Activated naive CD8-positive, alpha-beta T cell treated with anti-CD3 and anti-CD28 coated beads, Interleukin-2, amount 50 U/mL, for 24 hours (primary cell): Measurements from ENCODE around the gene TUBAL3.

Experiments used
- ATAC-seq: fragments of 150-1000 bp; cut with Tn5 transposase; one replicate; pipeline ENCODE4 v1.10.0; 2021
- DNase-seq: peaks from one replicate; pipeline ENCODE4 v3.0.0; 2021
- H3K27ac Mint-ChIP-seq: one replicate; pipeline ENCODE4 v1.8.0; 2021; ENCODE audit warnings: mild to moderate bottlenecking, mixed read lengths
- H3K27me3 Mint-ChIP-seq: one replicate; pipeline ENCODE4 v1.8.0; 2021; ENCODE audit warnings: mixed read lengths
- H3K36me3 Mint-ChIP-seq: one replicate; pipeline ENCODE4 v1.8.0; 2021; ENCODE audit warnings: low read depth, mixed read lengths
- H3K4me1 Mint-ChIP-seq: one replicate; pipeline ENCODE4 v1.8.0; 2021; ENCODE audit warnings: mixed read lengths
- H3K4me3 Mint-ChIP-seq: one replicate; pipeline ENCODE4 v1.8.0; 2021; ENCODE audit warnings: mild to moderate bottlenecking, moderate library complexity, mixed read lengths
- H3K9me3 Mint-ChIP-seq: one replicate; pipeline ENCODE4 v1.8.0; 2021; ENCODE audit warnings: mixed read lengths

Gene TUBAL3

GRCh38 chr10:5404208-5405041 lies at the start of gene TUBAL3:
Gene TUBAL3, minus strand, starts transcription at chr10:5404828. Its CDS starts 36 bp downstream, at chr10:5404792.
- Mint-ChIP-seq H3K27me3 (peaks cover 8% of the 10 kb centered on the region), H3K4me3 (no peak within 1 kb of the TSS), H3K9me3 (no peaks in the 10 kb centered on the region), H3K27ac (no peak within 1 kb of the TSS), H3K36me3 (no peaks in the 10 kb centered on the region), H3K4me1 (no peaks in the 10 kb centered on the region)
- DNase-seq, result no peak
- no peak for ATAC-seq

GRCh38 chr10:5453749-5454489 lies 49.3 kb upstream of the TUBAL3 start:
- peaks cover 54% of the 10 kb centered on the region for H3K36me3 Mint-ChIP-seq
- peaks cover 12% of the 10 kb centered on the region for H3K4me1 Mint-ChIP-seq
- no peak overlapping the region for H3K27ac Mint-ChIP-seq
- H3K9me3 Mint-ChIP-seq, result no peaks in the 10 kb centered on the region
- DNase-seq (no peak), ATAC-seq (no peak)
- H3K4me3 Mint-ChIP-seq, result no peak overlapping the region
- peaks cover 2% of the 10 kb centered on the region for H3K27me3 Mint-ChIP-seq

- H3K27me3 Mint-ChIP-seq, result peaks cover 2% of the 10 kb centered on the region
- H3K9me3 Mint-ChIP-seq, result no peaks in the 10 kb centered on the region
- no peak for DNase-seq
- H3K4me3 Mint-ChIP-seq, result no peak overlapping the region
- H3K36me3 Mint-ChIP-seq, result peaks cover 40% of the 10 kb centered on the region
- H3K4me1 Mint-ChIP-seq, result peaks cover 33% of the 10 kb centered on the region
- H3K27ac Mint-ChIP-seq, result no peak overlapping the region
- no peak for ATAC-seq
Measured at GRCh38 chr10:5450605-5451384, 46.2 kb upstream of the TUBAL3 start.

- Mint-ChIP-seq H3K36me3 (peaks cover 32% of the 10 kb centered on the region), H3K27me3 (peaks cover 2% of the 10 kb centered on the region), H3K4me3 (no peak overlapping the region), H3K4me1 (peaks cover 33% of the 10 kb centered on the region), H3K27ac (no peak overlapping the region), H3K9me3 (no peaks in the 10 kb centered on the region)
- DNase-seq (no peak), ATAC-seq (no peak)
Measured at GRCh38 chr10:5449823-5450222, 45.2 kb upstream of the TUBAL3 start.

GRCh38 chr10:5449227-5449626 lies 44.6 kb upstream of the TUBAL3 start:
- H3K9me3 Mint-ChIP-seq, result no peaks in the 10 kb centered on the region
- H3K4me3 Mint-ChIP-seq, result no peak overlapping the region
- DNase-seq (no peak), ATAC-seq (no peak)
- peaks cover 29% of the 10 kb centered on the region for H3K36me3 Mint-ChIP-seq
- H3K4me1 Mint-ChIP-seq, result peaks cover 33% of the 10 kb centered on the region
- H3K27ac Mint-ChIP-seq, result no peak overlapping the region
- peaks cover 6% of the 10 kb centered on the region for H3K27me3 Mint-ChIP-seq

- no peak for ATAC-seq
- Mint-ChIP-seq H3K27me3 (peaks cover 6% of the 10 kb centered on the region), H3K9me3 (no peaks in the 10 kb centered on the region), H3K27ac (no peak overlapping the region), H3K36me3 (peaks cover 22% of the 10 kb centered on the region), H3K4me3 (no peak overlapping the region), H3K4me1 (peaks cover 39% of the 10 kb centered on the region)
- DNase-seq, result no peak
Measured at GRCh38 chr10:5448333-5449001, 43.8 kb upstream of the TUBAL3 start.

- H3K4me3 Mint-ChIP-seq, result peak overlapping the region; percentile 55
- DNase-seq (no peak), ATAC-seq (peak; percentile 90)
- peak overlapping the region; percentile 47 for H3K27ac Mint-ChIP-seq
- peaks cover 6% of the 10 kb centered on the region for H3K27me3 Mint-ChIP-seq
- no peaks in the 10 kb centered on the region for H3K9me3 Mint-ChIP-seq
- H3K36me3 Mint-ChIP-seq, result peaks cover 14% of the 10 kb centered on the region
- H3K4me1 Mint-ChIP-seq, result peaks cover 45% of the 10 kb centered on the region
Measured at GRCh38 chr10:5447611-5448071, 43.0 kb upstream of the TUBAL3 start.

GRCh38 chr10:5447056-5447455 lies 42.4 kb upstream of the TUBAL3 start:
- Mint-ChIP-seq H3K27me3 (peaks cover 6% of the 10 kb centered on the region), H3K4me3 (peak overlapping the region; percentile 55), H3K36me3 (peaks cover 10% of the 10 kb centered on the region), H3K9me3 (no peaks in the 10 kb centered on the region), H3K4me1 (peaks cover 46% of the 10 kb centered on the region), H3K27ac (no peak overlapping the region)
- no peak for ATAC-seq
- DNase-seq, result no peak

- DNase-seq (peak; percentile 80), ATAC-seq (peak; percentile 73)
- peaks cover 46% of the 10 kb centered on the region for H3K4me1 Mint-ChIP-seq
- peak overlapping the region; percentile 79 for H3K27ac Mint-ChIP-seq
- no peaks in the 10 kb centered on the region for H3K9me3 Mint-ChIP-seq
- peak overlapping the region; percentile 80 for H3K4me3 Mint-ChIP-seq
- peaks cover 6% of the 10 kb centered on the region for H3K36me3 Mint-ChIP-seq
- peaks cover 6% of the 10 kb centered on the region for H3K27me3 Mint-ChIP-seq
Measured at GRCh38 chr10:5446390-5446926, 41.8 kb upstream of the TUBAL3 start.

- H3K4me3 Mint-ChIP-seq, result no peak overlapping the region
- no peak overlapping the region for H3K27ac Mint-ChIP-seq
- no peak for DNase-seq
- H3K4me1 Mint-ChIP-seq, result peaks cover 46% of the 10 kb centered on the region
- ATAC-seq, result no peak
- no peaks in the 10 kb centered on the region for H3K9me3 Mint-ChIP-seq
- H3K27me3 Mint-ChIP-seq, result peaks cover 6% of the 10 kb centered on the region
- H3K36me3 Mint-ChIP-seq, result peaks cover 5% of the 10 kb centered on the region
Measured at GRCh38 chr10:5445006-5445405, 40.4 kb upstream of the TUBAL3 start.

GRCh38 chr10:5443429-5443828 lies 38.8 kb upstream of the TUBAL3 start:
- DNase-seq (no peak), ATAC-seq (peak; percentile 11)
- Mint-ChIP-seq H3K4me3 (no peak overlapping the region), H3K27me3 (peaks cover 4% of the 10 kb centered on the region), H3K9me3 (no peaks in the 10 kb centered on the region), H3K27ac (peak overlapping the region; percentile 13), H3K4me1 (peaks cover 38% of the 10 kb centered on the region), H3K36me3 (peaks cover 4% of the 10 kb centered on the region)

GRCh38 chr10:5442990-5443370 lies 38.4 kb upstream of the TUBAL3 start:
- Mint-ChIP-seq H3K36me3 (peaks cover 2% of the 10 kb centered on the region), H3K9me3 (no peaks in the 10 kb centered on the region), H3K4me3 (no peak overlapping the region), H3K4me1 (peaks cover 33% of the 10 kb centered on the region), H3K27me3 (peaks cover 7% of the 10 kb centered on the region), H3K27ac (no peak overlapping the region)
- DNase-seq (no peak), ATAC-seq (no peak)

- no peak overlapping the region for H3K27ac Mint-ChIP-seq
- no peak overlapping the region for H3K4me3 Mint-ChIP-seq
- H3K36me3 Mint-ChIP-seq, result peaks cover 2% of the 10 kb centered on the region
- DNase-seq, result peak; percentile 18
- H3K9me3 Mint-ChIP-seq, result no peaks in the 10 kb centered on the region
- ATAC-seq, result no peak
- H3K27me3 Mint-ChIP-seq, result peaks cover 7% of the 10 kb centered on the region
- H3K4me1 Mint-ChIP-seq, result peaks cover 27% of the 10 kb centered on the region
Measured at GRCh38 chr10:5442065-5442989, 37.7 kb upstream of the TUBAL3 start.
